Globus pallidus (tissue), 1 donor: ENCODE measurements around the gene PDSS2.

Experiments used
- DNase-seq: peaks from one replicate; pipeline ENCODE4 v3.0.0-alpha.2; 2015; ENCODE audit warnings: low spot score

The PDSS2 gene

GRCh38 chr6:107361753-107362604 lies 97.4 kb downstream of the PDSS2 start:
- DNase-seq: no peak

GRCh38 chr6:107360476-107360875 lies 98.9 kb downstream of the PDSS2 start:
- no peak for DNase-seq

GRCh38 chr6:107357842-107358241 lies 101.5 kb downstream of the PDSS2 start:
- no peak for DNase-seq

- no peak for DNase-seq
Observed at GRCh38 chr6:107357031-107357430, 102.3 kb downstream of the PDSS2 start.

- DNase-seq: no peak
Observed at GRCh38 chr6:107355659-107356058, 103.7 kb downstream of the PDSS2 start.

GRCh38 chr6:107354451-107354850 lies 104.9 kb downstream of the PDSS2 start:
- no peak for DNase-seq

- no peak for DNase-seq
Observed at GRCh38 chr6:107353773-107354382, 105.5 kb downstream of the PDSS2 start.

GRCh38 chr6:107348224-107348623 lies 111.1 kb downstream of the PDSS2 start:
- no peak for DNase-seq

- no peak for DNase-seq
Observed at GRCh38 chr6:107345393-107345792, 114.0 kb downstream of the PDSS2 start.

- DNase-seq: no peak
Observed at GRCh38 chr6:107344981-107345380, 114.4 kb downstream of the PDSS2 start.

- no peak for DNase-seq
Observed at GRCh38 chr6:107344383-107344782, 115.0 kb downstream of the PDSS2 start.

GRCh38 chr6:107342144-107342543 lies 117.2 kb downstream of the PDSS2 start:
- no peak for DNase-seq

- DNase-seq: no peak
Observed at GRCh38 chr6:107340881-107341280, 118.5 kb downstream of the PDSS2 start.

- DNase-seq: no peak
Observed at GRCh38 chr6:107337191-107337741, 122.1 kb downstream of the PDSS2 start.

- DNase-seq: no peak
Observed at GRCh38 chr6:107334026-107334425, 125.3 kb downstream of the PDSS2 start.

- no peak for DNase-seq
Observed at GRCh38 chr6:107333491-107333890, 125.9 kb downstream of the PDSS2 start.

- no peak for DNase-seq
Observed at GRCh38 chr6:107331409-107332386, 127.7 kb downstream of the PDSS2 start.

- no peak for DNase-seq
Observed at GRCh38 chr6:107330168-107330567, 129.2 kb downstream of the PDSS2 start.

GRCh38 chr6:107329063-107329860 lies 130.1 kb downstream of the PDSS2 start:
- no peak for DNase-seq

GRCh38 chr6:107328081-107328480 lies 131.3 kb downstream of the PDSS2 start:
- DNase-seq: no peak

- no peak for DNase-seq
Observed at GRCh38 chr6:107323133-107323785, 136.1 kb downstream of the PDSS2 start.
